ENCODE data around the gene LOXL1.

The LOXL1 gene

GRCh38 chr15:73979636-73980035 lies 53.4 kb downstream of the LOXL1 start:
- TF ChIP-seq CTCF (IDR thresholded peaks at IDR 0.05), result no peak

GRCh38 chr15:73981761-73982221 lies 55.5 kb downstream of the LOXL1 start:
- no peak for TF ChIP-seq CTCF (IDR thresholded peaks at IDR 0.05)

GRCh38 chr15:73982222-73982962 lies 56.1 kb downstream of the LOXL1 start:
- TF ChIP-seq CTCF (IDR thresholded peaks at IDR 0.05), result no peak

- TF ChIP-seq CTCF (IDR thresholded peaks at IDR 0.05), result no peak
Observed at GRCh38 chr15:73983211-73983727, 57.0 kb downstream of the LOXL1 start.

GRCh38 chr15:73983773-73984172 lies 57.5 kb downstream of the LOXL1 start:
- no peak for TF ChIP-seq CTCF (IDR thresholded peaks at IDR 0.05)

GRCh38 chr15:73984208-73984979 lies 58.1 kb downstream of the LOXL1 start:
- TF ChIP-seq CTCF (IDR thresholded peaks at IDR 0.05), result no peak

GRCh38 chr15:73985101-73985873 lies 59.0 kb downstream of the LOXL1 start:
- TF ChIP-seq CTCF (IDR thresholded peaks at IDR 0.05), result no peak
